Esophagus (tissue), 2 donors: Measurements from ENCODE around the gene GPR39. TPM values are rescaled to one million over a fixed set of nuclear protein-coding genes. Genes with fewer than 3 reads are reported as not detected.

Experiments used
- H3K27ac ChIP-seq, 2 donors: one replicate each; pipeline ENCODE4 v1.5.1; 2013; ENCODE audit warnings: low read depth in 2 of 2, mild to moderate bottlenecking in 2 of 2, inconsistent platforms in 1 of 2, low read length in 1 of 2, moderate library complexity in 1 of 2
- H3K27me3 ChIP-seq, 2 donors: one replicate each; pipeline ENCODE4 v1.6.1; 2013; ENCODE audit warnings: low read length in 2 of 2, control low read depth in 1 of 2, mild to moderate bottlenecking in 1 of 2; ENCODE audit not compliant: insufficient read depth in 2 of 2, control insufficient read depth in 1 of 2
- H3K36me3 ChIP-seq, 2 donors: one replicate each; pipeline ENCODE4 v1.6.1; 2013; ENCODE audit warnings: low read length in 1 of 2; ENCODE audit not compliant: control insufficient read depth in 2 of 2, insufficient read depth in 2 of 2
- H3K4me1 ChIP-seq, 2 donors: one replicate each; pipeline ENCODE4 v1.6.1; 2013; ENCODE audit warnings: low read length in 1 of 2; ENCODE audit not compliant: control insufficient read depth in 2 of 2, insufficient read depth in 2 of 2
- H3K4me3 ChIP-seq, 2 donors: one replicate each; pipeline ENCODE4 v1.5.1; 2013; ENCODE audit warnings: low read length in 2 of 2, mild to moderate bottlenecking in 2 of 2, low read depth in 1 of 2, moderate library complexity in 1 of 2
- H3K9me3 ChIP-seq, 2 donors: one replicate each; pipeline ENCODE4 v1.6.1; 2013; ENCODE audit warnings: mild to moderate bottlenecking in 2 of 2, low read depth in 1 of 2, low read length in 1 of 2, moderate library complexity in 1 of 2; ENCODE audit not compliant: control insufficient read depth in 2 of 2, insufficient read depth in 1 of 2
- WGBS, 2 donors: extraction: QIAGEN DNeasy Blood & Tissue Kit; methylation state at CpG; one replicate each; pipeline ENCODE4 v1.1.7; 2013; 5-methylcytosine and 5-hydroxymethylcytosine counted together
- polyA plus RNA-seq, 2 donors: library from polyadenylated mRNA; stranded (reverse); fragments of 200-250 nt; gene quantifications; one replicate each; pipeline ENCODE4 v1.2.3, GENCODE V29; 2013
- donor health status: healthy with polysubstance abuse.
- donor health status: Bipolar disorder and iron deficiency.

Gene GPR39
- polyA plus RNA-seq: under 1 TPM; 0.65 to 0.93 TPM

DNA sequence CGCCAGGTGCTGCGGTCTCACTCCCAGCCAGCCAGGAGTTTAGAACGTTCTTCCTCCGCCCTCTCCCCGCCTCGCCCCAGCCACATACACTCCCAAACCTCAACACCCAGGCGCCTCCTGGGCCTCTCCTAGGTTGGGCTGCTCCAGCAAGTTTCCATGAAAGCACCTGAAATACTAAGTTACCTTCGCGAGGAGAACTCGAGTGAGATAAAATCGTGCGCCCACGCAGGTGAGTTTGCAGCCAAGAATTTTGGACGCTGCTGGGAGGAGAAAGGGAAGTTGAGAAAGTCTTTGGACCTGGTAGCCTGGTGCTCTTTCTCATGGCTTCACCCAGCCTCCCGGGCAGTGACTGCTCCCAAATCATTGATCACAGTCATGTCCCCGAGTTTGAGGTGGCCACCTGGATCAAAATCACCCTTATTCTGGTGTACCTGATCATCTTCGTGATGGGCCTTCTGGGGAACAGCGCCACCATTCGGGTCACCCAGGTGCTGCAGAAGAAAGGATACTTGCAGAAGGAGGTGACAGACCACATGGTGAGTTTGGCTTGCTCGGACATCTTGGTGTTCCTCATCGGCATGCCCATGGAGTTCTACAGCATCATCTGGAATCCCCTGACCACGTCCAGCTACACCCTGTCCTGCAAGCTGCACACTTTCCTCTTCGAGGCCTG is at the start of gene GPR39:
Gene GPR39, plus strand, starts transcription at position 83 of the 673 bp plus-strand sequence.
- Histone ChIP-seq H3K4me1 (peaks cover 0 to 14% of the 10 kb centered on the region in 2 donors), H3K4me3 (peak within 1 kb of the TSS; percentile 45 to 61), H3K36me3 (no peaks in the 10 kb centered on the region), H3K9me3 (no peaks in the 10 kb centered on the region), H3K27me3 (no peaks in the 10 kb centered on the region), H3K27ac (peak within 1 kb of the TSS; percentile 79 to 82)
- 32 to 47% methylated on average over 23 of the region's 23 CpGs for WGBS, 2 donors

DNA sequence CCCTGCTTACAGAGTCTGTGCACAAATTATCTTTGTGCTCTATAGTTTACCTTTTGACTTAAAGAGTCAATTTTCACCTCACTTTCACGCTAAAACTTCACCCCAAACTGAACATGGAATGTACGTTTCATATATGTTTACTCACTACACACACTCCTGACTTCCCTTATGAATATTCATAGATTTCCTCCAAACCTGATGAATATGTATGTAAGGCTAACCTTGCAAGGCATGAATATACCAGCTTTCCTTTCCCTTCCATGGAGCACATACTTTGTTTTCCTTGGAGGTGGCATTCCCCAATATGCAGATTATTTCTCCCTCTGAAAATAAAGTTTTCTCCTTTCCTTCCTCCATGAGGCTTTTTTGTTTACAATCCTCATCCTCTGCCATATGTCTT is 48.4 kb upstream of the GPR39 start:
- no peaks in the 10 kb centered on the region for H3K4me1 ChIP-seq
- H3K36me3 ChIP-seq: no peaks in the 10 kb centered on the region
- no peaks in the 10 kb centered on the region for H3K9me3 ChIP-seq
- 34 to 35% methylated on average over 2 of the region's 2 CpGs for WGBS, 2 donors
- H3K4me3 ChIP-seq: no peak overlapping the region
- H3K27me3 ChIP-seq: no peaks in the 10 kb centered on the region
- H3K27ac ChIP-seq: no peak overlapping the region

DNA sequence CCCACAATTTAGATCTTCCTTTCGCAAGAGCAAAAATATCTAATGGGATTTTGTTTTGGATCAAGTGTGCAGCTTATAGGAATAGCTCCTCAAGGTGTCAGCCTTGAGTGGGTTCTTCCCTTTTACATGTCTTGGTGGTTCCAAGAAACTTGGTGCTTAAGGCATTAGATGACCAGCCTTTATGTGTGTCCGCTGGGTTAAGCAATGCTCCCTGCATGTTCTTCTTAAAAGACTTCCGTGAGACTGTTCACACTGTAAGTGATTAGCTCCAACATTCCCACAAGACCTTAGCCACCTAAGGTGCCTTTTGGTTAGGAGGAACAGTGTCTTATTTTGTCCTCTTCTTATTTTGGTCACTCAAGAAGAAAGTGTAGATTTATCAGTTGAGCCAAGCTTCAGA is 44.3 kb upstream of the GPR39 start:
- H3K27ac ChIP-seq: no peak overlapping the region
- no peaks in the 10 kb centered on the region for H3K36me3 ChIP-seq
- WGBS, 2 donors: 93% methylated on average over 3 of the region's 3 CpGs
- H3K4me3 ChIP-seq: no peak overlapping the region
- H3K27me3 ChIP-seq: no peaks in the 10 kb centered on the region
- H3K9me3 ChIP-seq: peaks cover 0 to 2% of the 10 kb centered on the region in 2 donors
- no peaks in the 10 kb centered on the region for H3K4me1 ChIP-seq

DNA sequence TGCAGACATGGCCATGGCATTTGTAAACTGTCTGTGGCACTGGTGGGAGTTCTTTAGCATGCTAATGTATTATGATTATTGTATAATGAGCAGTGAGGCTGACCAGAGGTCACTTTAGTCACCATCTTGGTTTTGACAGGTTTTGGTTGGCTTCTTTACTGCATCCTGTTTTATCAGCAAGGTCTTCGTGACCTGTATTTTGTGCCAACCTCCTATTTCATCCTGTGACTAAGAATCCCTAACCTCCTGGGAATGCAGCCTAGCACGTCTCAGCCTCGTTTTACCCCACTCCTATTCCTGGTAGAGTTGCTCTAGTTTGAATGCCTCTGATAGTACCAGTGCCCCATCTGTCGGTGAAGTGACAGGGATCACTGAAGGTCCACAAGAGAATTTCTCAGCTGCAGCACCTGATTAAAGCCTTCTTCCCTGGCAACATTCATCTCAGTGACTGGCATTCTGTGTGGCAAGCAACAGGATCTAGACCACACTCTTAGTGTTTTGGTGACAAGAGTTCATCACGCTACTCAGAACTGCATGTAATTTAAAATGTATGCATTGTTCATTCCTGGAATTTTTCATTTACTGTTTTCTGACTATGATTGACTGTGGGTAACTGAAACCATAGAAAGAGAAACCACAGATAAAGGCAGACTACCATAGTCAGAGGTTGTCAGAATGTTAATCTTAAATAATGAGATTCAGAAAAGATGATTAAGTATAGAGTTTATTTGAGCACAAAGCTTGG is 43.0 kb upstream of the GPR39 start:
- Histone ChIP-seq H3K27ac (no peak overlapping the region), H3K4me1 (no peaks in the 10 kb centered on the region), H3K4me3 (no peak overlapping the region), H3K36me3 (no peaks in the 10 kb centered on the region), H3K9me3 (peaks cover 0 to 2% of the 10 kb centered on the region in 2 donors), H3K27me3 (no peaks in the 10 kb centered on the region)
- WGBS, 2 donors: 66 to 75% methylated on average over 5 of the region's 5 CpGs

DNA sequence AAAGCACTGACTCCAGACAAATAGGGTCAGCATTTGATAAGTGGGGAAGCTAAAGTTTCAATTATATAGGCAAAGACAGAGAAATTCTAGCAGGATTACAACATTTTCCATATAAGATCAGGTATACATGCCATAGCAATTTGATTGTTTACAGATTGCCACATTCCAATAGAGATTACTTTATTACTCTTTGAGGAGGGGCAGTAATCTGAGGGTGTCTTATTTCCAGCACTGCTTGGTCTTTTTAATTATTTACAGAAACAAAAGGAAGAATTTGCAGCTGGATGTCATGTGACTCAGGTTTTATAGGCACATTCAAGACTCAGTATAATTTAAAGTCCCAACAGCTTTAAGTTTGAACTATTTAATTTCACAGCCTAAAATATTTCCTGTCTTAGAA is 42.5 kb upstream of the GPR39 start:
- Histone ChIP-seq H3K27ac (no peak overlapping the region), H3K4me3 (no peak overlapping the region), H3K9me3 (peaks cover 0 to 2% of the 10 kb centered on the region in 2 donors), H3K36me3 (no peaks in the 10 kb centered on the region), H3K27me3 (no peaks in the 10 kb centered on the region), H3K4me1 (no peaks in the 10 kb centered on the region)

DNA sequence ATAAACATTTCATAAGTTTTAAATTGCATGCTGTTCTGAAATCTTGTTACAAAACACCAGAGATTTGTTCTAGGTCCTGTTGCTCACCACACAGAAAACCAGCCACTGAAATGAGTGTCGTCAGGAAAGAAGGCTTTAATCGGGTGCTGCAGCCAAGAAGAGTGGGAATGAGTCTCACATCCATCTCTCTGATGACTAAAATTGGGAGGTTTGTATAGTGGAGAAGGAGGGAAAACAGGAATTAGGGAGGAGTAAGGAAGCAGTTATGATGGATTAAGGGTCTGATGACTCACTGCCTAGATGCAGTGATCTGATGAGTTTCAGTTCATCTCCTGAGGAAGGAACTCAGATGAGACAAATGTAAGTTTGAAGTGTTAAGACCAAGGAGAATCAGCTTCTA is 42.1 kb upstream of the GPR39 start:
- H3K4me3 ChIP-seq: no peak overlapping the region
- no peaks in the 10 kb centered on the region for H3K4me1 ChIP-seq
- H3K27me3 ChIP-seq: no peaks in the 10 kb centered on the region
- H3K36me3 ChIP-seq: no peaks in the 10 kb centered on the region
- H3K27ac ChIP-seq: no peak overlapping the region
- peaks cover 0 to 2% of the 10 kb centered on the region in 2 donors for H3K9me3 ChIP-seq
- 40 to 63% methylated on average over 2 of the region's 2 CpGs for WGBS, 2 donors

DNA sequence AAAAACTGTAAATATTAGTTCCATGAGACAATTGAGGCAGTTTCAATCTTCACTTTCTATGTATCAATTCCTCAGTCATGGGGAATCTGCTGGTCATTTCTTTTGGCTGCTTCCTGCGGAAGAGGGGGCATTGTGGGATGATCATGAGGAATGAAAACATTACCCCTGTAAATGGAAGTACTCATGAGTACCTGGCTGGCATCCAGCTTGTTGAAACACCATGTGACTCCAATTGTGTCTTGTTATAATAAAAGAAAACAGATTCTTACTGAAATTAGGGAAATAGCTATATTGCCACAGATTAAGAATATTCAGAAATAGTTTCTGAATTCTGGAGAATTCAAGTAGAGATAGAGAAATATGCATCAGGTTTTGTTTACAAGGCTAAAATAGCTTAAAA is 41.6 kb upstream of the GPR39 start:
- Histone ChIP-seq H3K27ac (no peak overlapping the region), H3K9me3 (peaks cover 0 to 2% of the 10 kb centered on the region in 2 donors), H3K36me3 (no peaks in the 10 kb centered on the region), H3K4me1 (no peaks in the 10 kb centered on the region), H3K4me3 (no peak overlapping the region), H3K27me3 (no peaks in the 10 kb centered on the region)
- WGBS, 2 donors: 68 to 72% methylated on average over 1 of the region's 1 CpG

DNA sequence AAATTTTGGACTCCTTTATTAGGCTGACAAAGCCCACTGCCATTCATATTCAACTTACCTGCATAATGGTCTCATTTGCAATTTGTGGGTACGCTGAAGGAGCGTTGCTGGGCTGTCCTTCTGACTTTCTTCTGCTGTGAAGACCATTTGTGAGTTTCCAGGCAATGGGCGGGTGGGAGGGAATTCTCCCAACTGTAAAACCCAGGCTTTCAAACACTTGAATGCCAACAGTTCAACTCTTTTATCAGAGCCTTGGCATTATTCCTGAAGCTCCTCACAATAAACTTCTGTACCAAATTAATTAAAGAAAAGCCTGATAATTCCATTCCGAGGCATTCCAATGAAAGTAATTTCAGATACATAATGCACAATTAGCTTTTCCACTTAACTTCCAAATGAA is 35.2 kb upstream of the GPR39 start:
- Histone ChIP-seq H3K9me3 (peaks cover 0 to 3% of the 10 kb centered on the region in 2 donors), H3K4me3 (no peak overlapping the region), H3K36me3 (no peaks in the 10 kb centered on the region), H3K27ac (no peak overlapping the region), H3K4me1 (no peaks in the 10 kb centered on the region), H3K27me3 (no peaks in the 10 kb centered on the region)
- WGBS, 2 donors: 78 to 87% methylated on average over 4 of the region's 4 CpGs

DNA sequence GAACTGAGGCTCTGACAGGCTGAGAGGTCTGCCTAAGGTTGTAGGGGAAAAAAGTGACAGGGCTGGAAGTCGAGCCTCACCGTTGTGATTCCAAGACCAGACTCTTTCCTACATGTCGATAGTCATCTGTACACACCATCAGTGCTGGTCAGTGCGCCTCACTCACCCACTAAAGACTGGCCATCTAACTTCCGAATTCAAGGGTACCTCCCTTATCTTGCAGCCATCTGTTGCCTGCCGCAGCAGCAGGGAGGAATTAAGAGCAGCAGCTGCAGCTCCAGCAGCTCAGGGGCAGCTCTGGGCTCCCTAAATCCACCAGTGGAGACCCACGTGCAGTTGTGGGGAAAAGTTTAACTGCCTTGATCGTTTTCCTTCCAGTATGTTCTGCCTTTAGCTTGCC is 32.6 kb upstream of the GPR39 start:
- Histone ChIP-seq H3K4me1 (no peaks in the 10 kb centered on the region), H3K9me3 (peaks cover 0 to 5% of the 10 kb centered on the region in 2 donors), H3K4me3 (no peak overlapping the region), H3K27me3 (no peaks in the 10 kb centered on the region), H3K27ac (no peak overlapping the region), H3K36me3 (no peaks in the 10 kb centered on the region)
- WGBS, 2 donors: 45 to 50% methylated on average over 8 of the region's 8 CpGs
